SK-N-SH (cell line): Measurements from ENCODE around the gene DICER1.

ENCODE experiments used
- CTCF ChIP-seq: fragments of 200-600 bp; sonication (generic); IDR thresholded peaks from 2 replicates; pipeline ENCODE4 v1.6.1; 2017; ENCODE audit warnings: antibody characterized with exemption, mild to moderate bottlenecking, moderate library complexity
- EZH2phosphoT487 ChIP-seq: fragments of 200-600 bp; sonication (generic); IDR thresholded peaks from 2 replicates; pipeline ENCODE4 v1.6.1; 2017; ENCODE audit warnings: low read depth, mixed run types, mild to moderate bottlenecking, antibody characterized with exemption, moderate library complexity, borderline replicate concordance
- MAX ChIP-seq: IDR thresholded peaks from 2 replicates; pipeline ENCODE4 v1.4.0; 2012; ENCODE audit warnings: low read depth

GRCh38 chr14:95065411-95065810, 91.9 kb downstream of the DICER1 start:
- no peak for TF ChIP-seq EZH2phosphoT487
- TF ChIP-seq MAX: no peak
- no peak for TF ChIP-seq CTCF
